Heart left ventricle (tissue), 16 donors: Measurements from ENCODE around the gene MYLK2. TPM values are rescaled to one million over a fixed set of nuclear protein-coding genes. Genes with fewer than 3 reads are reported as not detected.

Experiments used
- ATAC-seq, 4 donors: fragments of 200-7000 bp; cut with Tn5 transposase; one replicate each; pipeline ENCODE4 v1.9.1; 2020 to 2022; ENCODE audit warnings: moderate library complexity in 4 of 4, mild to moderate bottlenecking in 3 of 4, moderate number of reproducible peaks in 1 of 4
- DNase-seq, 5 donors: peaks; one replicate each; pipeline ENCODE4 v3.0.0-alpha.2; 2020
- H3K27ac ChIP-seq, 12 donors: fragments of 200-600 bp; sonication (generic) in 4 of 12; one replicate each; pipeline versions ENCODE4 v1.5.0 to v1.8.0; 2016 to 2022; ENCODE audit warnings: mild to moderate bottlenecking in 2 of 12
- H3K27me3 ChIP-seq, 9 donors: fragments of 200-600 bp; sonication (generic) in 2 of 9; one replicate each; pipeline versions ENCODE4 v1.5.1 to v1.8.0; 2016 to 2022; ENCODE audit warnings: mild to moderate bottlenecking in 3 of 9
- H3K36me3 ChIP-seq, 9 donors: fragments of 200-600 bp; sonication (generic) in 2 of 9; one replicate each; pipeline versions ENCODE4 v1.5.0 to v1.8.0; 2018 to 2022; ENCODE audit warnings: mild to moderate bottlenecking in 2 of 9
- H3K4me1 ChIP-seq, 12 donors: fragments of 200-600 bp; sonication (generic) in 4 of 12; one replicate each; pipeline versions ENCODE4 v1.5.0 to v1.8.0; 2016 to 2022; ENCODE audit warnings: mild to moderate bottlenecking in 3 of 12
- H3K4me3 ChIP-seq, 12 donors: fragments of 200-600 bp; sonication (generic) in 4 of 12; one replicate each; pipeline versions ENCODE4 v1.5.0 to v1.8.0; 2017 to 2022; ENCODE audit warnings: mild to moderate bottlenecking in 9 of 12, moderate library complexity in 4 of 12
- H3K9me3 ChIP-seq, 12 donors: fragments of 200-600 bp; sonication (generic) in 4 of 12; one replicate each; pipeline versions ENCODE4 v1.5.0 to v1.8.0; 2016 to 2022; ENCODE audit warnings: mild to moderate bottlenecking in 1 of 12
- CTCF ChIP-seq, 12 donors: fragments of 200-600 bp; sonication (generic) in 4 of 12; IDR thresholded peaks; one replicate each; pipeline versions ENCODE4 v1.5.0 to v1.8.0; 2018 to 2022; ENCODE audit warnings: antibody characterized with exemption in 12 of 12, mild to moderate bottlenecking in 5 of 12
- POLR2A ChIP-seq, 2 donors: fragments of 450-650 bp; IDR thresholded peaks; one replicate each; pipeline ENCODE4 v1.6.1; 2017; ENCODE audit warnings: antibody characterized with exemption in 2 of 2, mild to moderate bottlenecking in 2 of 2, moderate library complexity in 2 of 2
- WGBS, 4 donors: extraction: QIAGEN DNeasy Blood & Tissue Kit in 2 of 4; methylation state at CpG; one replicate each; pipeline versions ENCODE4 v1.1.5 to v1.1.7; 2013 to 2018; 5-methylcytosine and 5-hydroxymethylcytosine counted together
- intact Hi-C, 10 donors: fragments of 100-400 bp; cut with DNase I; formaldehyde crosslinking; loops; one replicate each; pipeline versions ENCODE4 v1.11.1 to v1.14.2; 2022
- polyA plus RNA-seq, 2 donors: library from polyadenylated mRNA; stranded (reverse); fragments of 200-250 nt; gene quantifications; one replicate each; pipeline ENCODE4 v1.2.3, GENCODE V29; 2013
- total RNA-seq, 9 donors: library from RNA; depleted of rRNA in 2 of 9; stranded (reverse); fragments of >200 nt in 2 of 9; fragmentation: NEBNext Ultra II Directional in 3 of 9; extraction: Animal tissue kit (Norgen Biotek cat#: 25700) in 3 of 9; gene quantifications; one replicate each; pipeline versions ENCODE4 v1.1.0 to v1.2.4, GENCODE V29; 2016 to 2023
- donor health status: ischemic (EF 13 %, LVEDD 7.1; RV severe dilation, severe dysfunction).
- donor health status: healthy with polysubstance abuse.
- donor health status: DM: no; HTN: yes; CAD: no.
- donor health status: DM: no; HTN: no; CAD: no.
- donor health status: ischemic (EF 25% LVEDD 6.9; RV normal size, moderate dysfunction).
- donor health status: ischemic (EF 25% LVEDD 5.7; RV mildly dilated, moderate dysfunction).
- donor health status: healthy.
- donor health status: DM: yes; HTN: yes; CAD: no.
- donor health status: ischemic (EF 35%, LVEDD 5.7; RV mildly dilated, moderate dysfunction).
- donor health status: nonischemic (EF 11% LVEDD 7.7; RV severe dilation, severe dysfunction).
- donor health status: DM: yes; HTN: yes; CAD: no.
- donor health status: PGD.
- donor health status: ischemic (EF 29% LVEDD 5.4; RV normal size, mild dysfunction).
- donor health status: nonischemic (EF 23%, LVEDD 6.1; RV moderate dilation, normal function).

The MYLK2 gene
- total and polyA plus RNA-seq, 11 donors, result 0.10 to 0.76 (median 0.17) TPM; not detected in 1

- Histone ChIP-seq H3K27ac (peak overlapping the region in 10 of 12 donors; percentile 42 to 75 (median 66)), H3K4me3 (peak overlapping the region; percentile 15 to 68 (median 58)), H3K4me1 (peaks cover 0 to 10% (median 1%) of the 10 kb centered on the region in 12 donors), H3K36me3 (no peaks in the 10 kb centered on the region), H3K27me3 (no peaks in the 10 kb centered on the region), H3K9me3 (peaks cover 0 to 9% (median 0%) of the 10 kb centered on the region in 12 donors)
- WGBS, 4 donors, result 7 to 29% (median 9%) methylated on average over 15 to 45 of the region's 45 CpGs
- intact Hi-C loops, result no loop called here
- peak; percentile 99 to 100 (median 99) for ATAC-seq
- peak; percentile 94 to 97 (median 96) for DNase-seq
- TF ChIP-seq CTCF (IDR thresholded peaks at IDR 0.05) (peak in 1 of 12 donors; percentile 5), POLR2A (IDR thresholded peaks at IDR 0.05) (peak in 1 of 2 donors; percentile 58)
Observed at GRCh38 chr20:31879143-31879987, 60.2 kb downstream of the MYLK2 start.

GRCh38 chr20:31881945-31882344 lies 62.8 kb downstream of the MYLK2 start:
- no peaks in the 10 kb centered on the region for H3K27me3 ChIP-seq
- peaks cover 0 to 9% (median 0%) of the 10 kb centered on the region in 12 donors for H3K9me3 ChIP-seq
- DNase-seq (no peak), ATAC-seq (no peak)
- 61 to 69% (median 66%) methylated on average over 5 of the region's 5 CpGs for WGBS, 4 donors
- H3K36me3 ChIP-seq, result no peaks in the 10 kb centered on the region
- intact Hi-C loops, result no loop called here
- H3K4me1 ChIP-seq, result peaks cover 0 to 10% (median 1%) of the 10 kb centered on the region in 12 donors
- H3K4me3 ChIP-seq, result no peak overlapping the region
- no peak overlapping the region for H3K27ac ChIP-seq
- TF ChIP-seq CTCF (IDR thresholded peaks at IDR 0.05) (no peak), POLR2A (IDR thresholded peaks at IDR 0.05) (no peak)

- no peaks in the 10 kb centered on the region for H3K27me3 ChIP-seq
- no peak for TF ChIP-seq CTCF (IDR thresholded peaks at IDR 0.05)
- no peak for TF ChIP-seq POLR2A (IDR thresholded peaks at IDR 0.05)
- no peaks in the 10 kb centered on the region for H3K36me3 ChIP-seq
- H3K9me3 ChIP-seq, result no peaks in the 10 kb centered on the region
- H3K4me3 ChIP-seq, result no peak overlapping the region
- no peak overlapping the region for H3K27ac ChIP-seq
- DNase-seq (no peak), ATAC-seq (no peak)
- peaks cover 0 to 10% (median 1%) of the 10 kb centered on the region in 12 donors for H3K4me1 ChIP-seq
- intact Hi-C loops, result no loop called here
Observed at GRCh38 chr20:31883829-31884228, 64.7 kb downstream of the MYLK2 start.

Other genes starting within 250 kb of the MYLK2 start
- 100 to 1,000 TPM in 6 of 9 donors, 10 to 100 TPM in 3; 72.4 to 619 (median 112) TPM for gene ID1, start 214.1 kb upstream of the MYLK2 start, total RNA-seq
- 100 to 1,000 TPM; 140 to 327 TPM for gene ID1, start 214.1 kb upstream of the MYLK2 start, polyA plus RNA-seq
- 10 to 100 TPM in 5 of 9 donors, 1 to 10 TPM in 4; 5.7 to 29.4 (median 10.6) TPM for gene COX4I2, start 181.4 kb upstream of the MYLK2 start, total RNA-seq
- gene COX4I2, start 181.4 kb upstream of the MYLK2 start, polyA plus RNA-seq, result 10 to 100 TPM; 13.6 to 42.8 TPM
- gene BCL2L1, start 96.5 kb upstream of the MYLK2 start, total RNA-seq, result 100 to 1,000 TPM in 1 of 9 donors, 10 to 100 TPM in 8; 32.2 to 176 (median 62.6) TPM
- 100 to 1,000 TPM in 1 of 2 donors, 10 to 100 TPM in 1; 43.1 to 217 TPM for gene BCL2L1, start 96.5 kb upstream of the MYLK2 start, polyA plus RNA-seq
- gene TPX2, start 80.1 kb upstream of the MYLK2 start, total RNA-seq, result 10 to 100 TPM in 1 of 9 donors, 1 to 10 TPM in 3, under 1 TPM in 5; 0.38 to 15.2 (median 0.77) TPM
- under 1 TPM; 0.04 to 0.97 TPM for gene TPX2, start 80.1 kb upstream of the MYLK2 start, polyA plus RNA-seq
- gene FOXS1, start 26.2 kb downstream of the MYLK2 start, total RNA-seq, result 1 to 10 TPM; 1.9 to 6.0 (median 3.7) TPM
- 1 to 10 TPM; 2.5 to 4.9 TPM for gene FOXS1, start 26.2 kb downstream of the MYLK2 start, polyA plus RNA-seq
- gene DUSP15, start 51.2 kb downstream of the MYLK2 start, total RNA-seq, result 1 to 10 TPM; 1.0 to 7.4 (median 3.0) TPM
- 1 to 10 TPM in 1 of 2 donors, under 1 TPM in 1; 0.68 to 5.4 TPM for gene DUSP15, start 51.2 kb downstream of the MYLK2 start, polyA plus RNA-seq
- not detected for gene TTLL9, start 51.3 kb downstream of the MYLK2 start, total RNA-seq
- not detected for gene TTLL9, start 51.3 kb downstream of the MYLK2 start, polyA plus RNA-seq
- gene PDRG1, start 132.7 kb downstream of the MYLK2 start, total RNA-seq, result 10 to 100 TPM in 1 of 9 donors, 1 to 10 TPM in 8; 5.2 to 10.7 (median 7.3) TPM
- 10 to 100 TPM in 1 of 2 donors, 1 to 10 TPM in 1; 8.8 to 15.2 TPM for gene PDRG1, start 132.7 kb downstream of the MYLK2 start, polyA plus RNA-seq
- gene XKR7, start 148.8 kb downstream of the MYLK2 start, total RNA-seq, result not detected
- gene XKR7, start 148.8 kb downstream of the MYLK2 start, polyA plus RNA-seq, result not detected
- gene CCM2L, start 191.1 kb downstream of the MYLK2 start, total RNA-seq, result 10 to 100 TPM in 3 of 9 donors, 1 to 10 TPM in 6; 3.4 to 14.8 (median 8.7) TPM
- gene CCM2L, start 191.1 kb downstream of the MYLK2 start, polyA plus RNA-seq, result 10 to 100 TPM; 11.4 to 12.5 TPM
- 10 to 100 TPM in 2 of 9 donors, 1 to 10 TPM in 7; 2.0 to 52.0 (median 4.5) TPM for gene HCK, start 232.9 kb downstream of the MYLK2 start, total RNA-seq
- 1 to 10 TPM; 1.4 to 3.7 TPM for gene HCK, start 232.9 kb downstream of the MYLK2 start, polyA plus RNA-seq